Thyroid gland (tissue), 4 donors: ENCODE results near the gene TTC39B.

Source experiments
- POLR2A ChIP-seq, 2 donors: fragments of 450-650 bp; IDR thresholded peaks; one replicate each; pipeline ENCODE4 v1.6.1; 2017; ENCODE audit warnings: antibody characterized with exemption in 2 of 2, mild to moderate bottlenecking in 2 of 2, moderate library complexity in 1 of 2
- TF ChIP-seq, protein P1 (sequence below), 6 experiments: fragments of 200-600 bp in 3 of 6; fragments of 450-650 bp in 3 of 6; sonication (generic) in 3 of 6; IDR thresholded peaks; one replicate each; pipeline ENCODE4 v1.5.1; 2016 to 2019; ENCODE audit warnings: antibody characterized with exemption in 6 of 6, mild to moderate bottlenecking in 2 of 6, inconsistent platforms in 1 of 6, moderate library complexity in 1 of 6

DNA sequence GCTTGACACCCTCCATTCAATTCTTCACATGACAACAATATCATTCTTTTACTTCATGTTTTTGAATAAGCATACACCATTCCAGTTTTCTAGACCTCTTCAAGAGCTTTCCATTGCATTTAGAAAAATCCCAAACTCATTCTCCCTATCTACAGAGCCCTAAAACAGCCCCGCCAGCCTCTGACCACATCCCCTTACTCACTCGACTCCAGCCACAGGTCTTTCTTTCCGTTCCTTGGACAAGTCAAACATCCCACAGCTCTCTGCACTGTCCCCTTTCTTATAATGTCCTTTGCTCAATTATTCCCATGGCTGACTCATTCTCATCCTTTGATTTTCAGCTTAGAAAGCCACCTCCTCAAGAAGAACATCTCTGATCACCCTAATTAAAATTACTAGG lies 38.2 kb downstream of the TTC39B start:
- TF ChIP-seq, protein P1, sequence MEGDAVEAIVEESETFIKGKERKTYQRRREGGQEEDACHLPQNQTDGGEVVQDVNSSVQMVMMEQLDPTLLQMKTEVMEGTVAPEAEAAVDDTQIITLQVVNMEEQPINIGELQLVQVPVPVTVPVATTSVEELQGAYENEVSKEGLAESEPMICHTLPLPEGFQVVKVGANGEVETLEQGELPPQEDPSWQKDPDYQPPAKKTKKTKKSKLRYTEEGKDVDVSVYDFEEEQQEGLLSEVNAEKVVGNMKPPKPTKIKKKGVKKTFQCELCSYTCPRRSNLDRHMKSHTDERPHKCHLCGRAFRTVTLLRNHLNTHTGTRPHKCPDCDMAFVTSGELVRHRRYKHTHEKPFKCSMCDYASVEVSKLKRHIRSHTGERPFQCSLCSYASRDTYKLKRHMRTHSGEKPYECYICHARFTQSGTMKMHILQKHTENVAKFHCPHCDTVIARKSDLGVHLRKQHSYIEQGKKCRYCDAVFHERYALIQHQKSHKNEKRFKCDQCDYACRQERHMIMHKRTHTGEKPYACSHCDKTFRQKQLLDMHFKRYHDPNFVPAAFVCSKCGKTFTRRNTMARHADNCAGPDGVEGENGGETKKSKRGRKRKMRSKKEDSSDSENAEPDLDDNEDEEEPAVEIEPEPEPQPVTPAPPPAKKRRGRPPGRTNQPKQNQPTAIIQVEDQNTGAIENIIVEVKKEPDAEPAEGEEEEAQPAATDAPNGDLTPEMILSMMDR (IDR thresholded peaks at IDR 0.05) = no peak
- no peak for TF ChIP-seq POLR2A (IDR thresholded peaks at IDR 0.05)
